NK-92 (cell line): Measurements from ENCODE around the gene CCDC169.
"Not testable (repeated sequence)": the region's sequence is repeated elsewhere in the genome, so short reads cannot be mapped to it uniquely, and the experiment has no call there.

Source experiments
- DNase-seq: peaks from one replicate; lab custom pipeline; 2025; ENCODE audit not compliant: unreplicated experiment; lab: John Stamatoyannopoulos, UW

Gene CCDC169

DNA sequence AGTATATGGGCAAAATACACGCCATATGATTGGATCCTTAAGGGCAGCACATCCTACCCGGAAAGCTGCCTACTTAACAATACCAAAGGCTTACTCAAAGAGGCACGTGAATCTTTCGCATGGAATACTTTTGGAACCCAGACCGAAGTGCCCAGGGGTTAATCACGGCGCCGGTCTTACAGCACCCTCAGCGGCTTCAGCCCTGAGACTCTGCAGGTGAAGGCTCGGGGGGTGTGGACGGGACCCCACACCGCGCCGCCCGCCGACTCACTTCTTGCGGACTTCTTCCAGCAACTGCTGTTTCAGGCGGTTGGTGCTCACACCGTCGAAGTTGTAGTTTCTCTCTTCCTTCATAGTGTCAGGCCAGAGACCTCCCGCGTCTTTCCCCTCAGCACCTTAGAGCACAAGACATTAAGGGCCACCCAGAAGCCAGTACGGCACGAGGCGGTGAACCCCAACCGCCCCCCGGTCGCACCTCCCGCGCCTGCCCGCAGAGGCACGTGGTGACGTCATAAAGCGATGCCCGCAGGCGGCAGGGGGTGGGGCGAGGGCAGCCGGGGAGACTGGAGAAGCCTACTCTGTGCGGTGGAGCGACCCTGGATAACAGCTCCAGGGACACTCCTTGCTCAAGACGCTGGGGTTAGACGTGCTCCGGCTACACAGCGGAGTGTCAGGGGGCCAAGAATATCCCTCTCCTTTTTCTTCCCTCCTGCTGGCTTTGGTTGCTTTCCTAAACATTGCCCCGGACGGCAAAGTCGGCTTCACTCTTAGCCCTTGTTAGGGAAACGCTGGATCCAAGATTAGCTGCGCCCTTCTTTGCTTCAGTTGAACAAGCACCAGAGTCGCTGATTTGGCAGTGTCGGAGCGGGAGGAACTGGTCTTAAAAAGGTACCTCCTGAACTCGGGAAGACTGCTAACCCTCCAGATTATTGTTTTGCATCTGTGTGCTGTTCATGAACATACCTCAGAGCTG, at the start of gene CCDC169:
CCDC169 (minus strand) TSS at position 449 of the 973 bp plus-strand sequence; CDS start at position 354, 95 bp downstream.
- no peak for DNase-seq

DNA sequence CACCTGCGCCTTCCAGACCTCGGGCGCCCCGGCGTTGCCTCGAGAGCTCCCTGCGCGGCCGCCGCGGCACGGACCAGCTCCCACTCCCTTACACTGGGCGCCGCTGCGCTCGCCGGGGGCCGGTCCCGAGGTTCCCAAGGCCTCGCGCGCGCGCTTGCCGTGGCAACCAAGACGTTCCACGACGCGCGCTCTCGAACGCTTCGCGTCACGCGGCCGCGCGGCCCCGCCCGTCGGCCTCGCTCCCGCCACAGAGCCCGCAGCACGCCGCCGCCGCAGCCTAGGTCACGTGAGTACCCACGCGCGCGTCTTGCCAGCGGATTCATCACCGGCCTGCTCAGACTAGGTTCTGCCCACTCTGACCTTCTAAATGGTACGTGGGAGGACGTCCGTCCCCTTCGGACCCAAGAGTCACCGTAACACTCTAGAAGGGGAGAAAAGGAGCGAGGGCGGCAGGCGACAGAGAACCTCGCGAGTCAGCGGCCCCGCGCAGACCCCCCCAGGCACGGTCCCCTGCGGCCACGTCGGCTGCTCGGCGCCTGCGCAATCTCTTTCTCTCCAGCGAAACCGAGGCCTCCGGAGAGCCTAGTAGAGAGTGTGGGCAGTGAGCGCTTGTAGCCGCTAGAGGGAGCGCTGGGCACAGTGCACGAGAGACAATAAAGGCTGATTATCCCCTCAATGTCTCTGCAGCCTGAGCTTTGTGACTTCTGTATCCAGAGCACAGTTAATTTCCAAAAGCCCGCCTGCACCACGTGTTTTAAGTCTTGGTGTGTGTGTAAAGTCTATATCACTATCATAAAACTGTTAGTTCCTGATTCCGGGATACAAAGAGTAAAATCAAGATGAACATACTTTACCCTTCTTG, 48.8 kb upstream of the CCDC169 start, which contains the start of gene SPART:
SPART (minus strand) TSS at position 173 of the 862 bp plus-strand sequence. CDS start 10,564 bp downstream, outside the sequence.
- peak; percentile 21 for DNase-seq

DNA sequence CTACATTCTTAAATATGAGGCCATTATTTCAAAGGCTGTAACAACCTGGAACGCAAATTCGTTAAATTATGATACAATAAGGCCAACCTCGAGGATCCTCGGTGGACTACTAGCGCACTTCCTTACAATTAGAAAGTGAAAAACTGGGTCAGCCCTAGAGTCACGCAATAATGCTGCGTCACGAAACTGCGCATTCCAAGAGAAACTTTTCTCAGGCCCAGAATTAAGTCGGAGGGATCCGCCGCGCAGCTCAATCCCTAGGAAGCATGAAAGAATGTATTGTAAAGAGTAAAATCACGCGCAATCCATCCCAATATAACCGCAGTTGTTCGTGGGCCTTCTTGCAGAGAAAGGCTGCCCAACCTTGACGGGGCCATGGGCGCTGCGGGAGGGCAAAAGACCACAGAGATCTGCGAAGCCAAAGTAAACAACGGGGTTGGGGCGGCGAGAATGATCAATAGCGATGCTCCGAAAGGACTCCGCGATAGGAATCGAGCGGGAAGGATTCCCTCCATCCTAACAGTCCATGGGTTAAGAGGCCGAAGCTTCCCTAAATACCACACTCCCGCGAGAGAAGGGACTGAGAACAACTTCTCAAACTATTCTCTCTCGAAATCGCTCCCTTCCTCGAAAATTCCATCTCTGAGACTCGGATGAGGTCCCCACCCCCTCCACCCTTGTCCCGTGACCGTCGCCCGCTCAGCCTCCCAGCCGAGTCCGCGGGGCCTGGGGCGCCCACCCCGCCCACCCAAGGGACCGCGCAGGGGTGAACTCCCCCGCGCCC, 48.0 kb upstream of the CCDC169 start:
- DNase-seq: no peak

- no peak for DNase-seq
Measured at GRCh38 chr13:36344886-36345437, 47.3 kb upstream of the CCDC169 start.

GRCh38 chr13:36344173-36344572, 46.6 kb upstream of the CCDC169 start:
- DNase-seq: no peak

DNA sequence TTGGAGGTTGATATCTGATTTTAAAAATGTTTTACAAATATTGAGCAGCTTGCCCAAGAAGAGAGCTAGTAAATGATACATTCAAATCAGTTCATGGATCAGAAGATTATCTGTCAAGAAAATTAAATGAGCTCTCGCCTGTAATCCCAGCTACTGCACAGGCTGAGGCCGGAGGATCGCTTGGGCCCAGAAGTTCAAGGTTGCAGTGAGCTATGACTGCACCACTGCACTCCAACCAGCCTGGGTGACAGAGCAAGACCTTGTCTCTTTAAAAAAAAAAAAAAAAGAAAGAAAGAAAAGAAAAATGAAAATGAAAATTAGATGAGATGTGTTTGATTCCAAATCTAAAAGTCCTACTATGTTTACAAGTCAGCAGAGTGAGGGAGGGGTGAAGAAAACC, 46.2 kb upstream of the CCDC169 start:
- no peak for DNase-seq

DNA sequence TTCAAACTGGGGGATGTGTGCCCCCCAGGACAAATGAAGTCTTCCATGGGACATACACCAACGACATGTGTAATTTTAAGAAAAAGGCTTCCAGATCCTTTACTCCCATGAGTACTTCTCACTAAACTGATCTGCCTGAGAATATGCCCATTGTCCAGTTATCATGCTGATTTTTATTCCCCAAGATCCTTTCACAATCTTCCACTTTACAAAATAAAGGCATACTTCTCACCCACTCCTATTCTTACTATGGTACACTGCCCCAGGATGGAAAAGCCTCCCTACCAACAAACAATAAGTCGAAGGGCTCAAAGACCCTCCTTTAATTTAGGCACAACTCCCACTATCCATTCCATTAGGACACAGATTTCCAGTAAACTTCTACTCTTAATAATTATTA, 45.1 kb upstream of the CCDC169 start:
- no peak for DNase-seq

GRCh38 chr13:36341718-36342117, 44.1 kb upstream of the CCDC169 start:
- DNase-seq: no peak

- no peak for DNase-seq
Measured at GRCh38 chr13:36339600-36340155, 42.1 kb upstream of the CCDC169 start.

GRCh38 chr13:36337938-36338641, 40.5 kb upstream of the CCDC169 start:
- DNase-seq: no peak

DNA sequence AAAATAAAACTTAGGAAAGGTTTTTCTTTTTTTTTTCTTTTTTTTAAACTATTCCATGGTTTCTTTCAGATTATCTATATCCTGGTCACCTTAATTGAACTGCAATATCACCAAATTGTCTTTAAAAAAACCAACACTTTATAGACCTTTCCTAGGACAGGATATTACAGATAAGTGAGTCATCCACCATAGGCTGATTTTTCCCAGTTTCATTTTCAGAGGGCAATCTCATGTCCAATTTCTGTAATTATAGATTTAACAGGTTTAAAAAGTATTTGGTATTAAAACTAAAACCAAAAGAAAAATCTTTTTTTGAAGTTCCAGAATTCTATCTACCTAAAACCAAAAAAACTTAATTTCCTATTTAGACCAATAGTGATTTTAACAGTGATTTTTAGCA, 35.4 kb upstream of the CCDC169 start:
- no peak for DNase-seq

GRCh38 chr13:36332255-36332654, 34.6 kb upstream of the CCDC169 start:
- not testable (repeated sequence) for DNase-seq

DNA sequence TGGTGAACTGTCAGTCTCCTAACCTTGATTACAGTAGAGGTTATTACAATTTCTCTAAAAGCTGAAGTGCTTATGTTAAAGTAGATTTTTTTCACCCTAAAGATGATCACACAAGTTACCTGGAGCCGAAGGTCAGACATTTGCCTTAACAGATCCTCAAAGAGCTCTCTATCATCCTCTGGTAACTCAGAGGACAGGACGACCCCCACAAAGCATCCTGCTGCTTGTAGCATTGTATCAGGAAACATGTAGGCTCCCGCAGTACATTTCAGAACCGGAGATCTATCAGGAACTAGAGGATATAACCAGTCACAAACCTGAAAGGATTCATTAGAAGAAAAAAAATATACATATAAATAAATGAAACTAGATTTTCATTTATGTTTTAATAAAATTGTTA, 33.7 kb upstream of the CCDC169 start:
- DNase-seq: no peak

- DNase-seq: no peak
Measured at GRCh38 chr13:36329361-36329760, 31.7 kb upstream of the CCDC169 start.

DNA sequence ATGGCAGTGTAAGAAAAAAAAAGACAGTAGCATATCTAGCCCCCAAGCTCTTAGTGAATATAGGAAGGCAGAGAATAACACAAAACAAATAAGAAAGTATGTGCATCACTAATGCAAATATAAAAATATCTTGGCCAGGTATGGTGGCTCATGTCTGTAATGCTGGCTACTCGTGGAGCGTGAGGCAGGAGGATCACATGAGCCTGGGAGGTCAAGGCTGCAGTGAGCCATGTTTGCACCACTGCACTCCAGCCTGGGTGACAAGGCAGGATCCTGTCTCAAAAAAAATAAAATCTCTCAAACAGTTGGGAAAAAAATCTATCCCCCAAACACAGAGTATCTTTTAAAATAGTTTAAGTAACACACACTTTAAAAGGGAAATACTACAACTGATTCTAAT, 31.2 kb upstream of the CCDC169 start:
- DNase-seq: no peak

GRCh38 chr13:36325912-36326311, 28.3 kb upstream of the CCDC169 start:
- no peak for DNase-seq

DNA sequence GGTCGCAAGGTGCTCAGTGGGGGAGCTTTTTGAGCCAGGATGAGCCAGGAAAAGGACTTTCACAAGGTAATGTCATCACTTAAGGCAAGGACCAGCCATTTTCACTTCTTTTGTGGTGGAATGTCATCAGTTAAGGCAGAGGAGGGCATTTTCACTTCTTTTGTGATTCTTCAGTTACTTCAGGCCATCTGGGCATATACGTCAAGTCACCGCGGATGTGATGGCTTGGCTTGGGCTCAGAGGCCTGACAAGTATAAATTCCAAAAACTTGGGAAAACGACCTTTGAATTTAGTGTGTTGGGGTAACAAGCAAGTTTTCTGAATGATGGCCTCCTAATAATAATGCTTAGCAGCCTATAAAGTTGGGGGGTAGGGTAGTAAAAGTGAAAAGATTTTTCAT, 27.3 kb upstream of the CCDC169 start:
- not testable (repeated sequence) for DNase-seq

- DNase-seq: no peak
Measured at GRCh38 chr13:36323951-36324566, 26.4 kb upstream of the CCDC169 start.

GRCh38 chr13:36323408-36323807, 25.8 kb upstream of the CCDC169 start:
- no peak for DNase-seq
